ENCODE results near the gene USP32.

DNA sequence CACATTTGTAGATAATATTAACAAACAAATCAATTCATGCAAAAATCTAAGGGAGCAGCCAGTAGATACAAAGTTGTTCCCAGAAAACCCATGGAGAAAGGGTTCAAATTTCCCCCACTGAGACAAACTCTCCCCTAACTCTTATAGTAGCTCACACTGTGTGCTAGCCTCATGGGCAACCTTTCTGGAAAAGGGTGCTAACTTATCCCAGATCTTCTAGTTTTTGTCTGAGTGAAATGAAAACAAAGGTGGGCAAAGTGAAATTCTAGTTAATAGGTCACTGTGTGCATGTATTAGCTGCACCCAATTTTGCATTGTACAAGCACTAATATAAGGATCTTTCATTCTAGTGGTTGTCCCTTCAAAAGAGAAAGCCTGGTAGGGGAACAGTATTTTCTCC lies 9.9 kb upstream of the USP32 start:
- TF ChIP-seq PHF8 (conservative IDR thresholded peaks at IDR 0.05; ENCODE audit: low read depth, low read length) (no peak), EZH2 (IDR thresholded peaks at IDR 0.05; ENCODE audit: low read depth, low read length, severe bottlenecking) (no peak), POLR2A (IDR thresholded peaks at IDR 0.05; ENCODE audit: control extremely low read depth in 1 of 2, low read depth in 2 of 2, low read length in 2 of 2) (no peak), NRF1 (IDR thresholded peaks at IDR 0.05; ENCODE audit: low read depth, low read length) (no peak)
- TF ChIP-seq, protein P1, sequence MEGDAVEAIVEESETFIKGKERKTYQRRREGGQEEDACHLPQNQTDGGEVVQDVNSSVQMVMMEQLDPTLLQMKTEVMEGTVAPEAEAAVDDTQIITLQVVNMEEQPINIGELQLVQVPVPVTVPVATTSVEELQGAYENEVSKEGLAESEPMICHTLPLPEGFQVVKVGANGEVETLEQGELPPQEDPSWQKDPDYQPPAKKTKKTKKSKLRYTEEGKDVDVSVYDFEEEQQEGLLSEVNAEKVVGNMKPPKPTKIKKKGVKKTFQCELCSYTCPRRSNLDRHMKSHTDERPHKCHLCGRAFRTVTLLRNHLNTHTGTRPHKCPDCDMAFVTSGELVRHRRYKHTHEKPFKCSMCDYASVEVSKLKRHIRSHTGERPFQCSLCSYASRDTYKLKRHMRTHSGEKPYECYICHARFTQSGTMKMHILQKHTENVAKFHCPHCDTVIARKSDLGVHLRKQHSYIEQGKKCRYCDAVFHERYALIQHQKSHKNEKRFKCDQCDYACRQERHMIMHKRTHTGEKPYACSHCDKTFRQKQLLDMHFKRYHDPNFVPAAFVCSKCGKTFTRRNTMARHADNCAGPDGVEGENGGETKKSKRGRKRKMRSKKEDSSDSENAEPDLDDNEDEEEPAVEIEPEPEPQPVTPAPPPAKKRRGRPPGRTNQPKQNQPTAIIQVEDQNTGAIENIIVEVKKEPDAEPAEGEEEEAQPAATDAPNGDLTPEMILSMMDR (IDR thresholded peaks at IDR 0.05; ENCODE audit: control extremely low read depth in 1 of 3, insufficient read depth in 1 of 3, low read depth in 1 of 3, low read length in 3 of 3): no peak
